Gastrocnemius medialis (tissue), 4 donors: Measurements from ENCODE around the gene LYST. TPM values are rescaled to one million over a fixed set of nuclear protein-coding genes. Genes with fewer than 3 reads are reported as not detected.
"Not testable (repeated sequence)": the region's sequence is repeated elsewhere in the genome, so short reads cannot be mapped to it uniquely, and the experiment has no call there.

Experiments used
- ATAC-seq, 2 donors: fragments of 150-250 bp; one replicate each; pipeline ENCODE4 v1.9.1; 2016
- DNase-seq, 2 donors: peaks; one replicate each; pipeline ENCODE4 v3.0.0-alpha.2; 2019
- H3K27ac ChIP-seq, 4 donors: fragments of 200-600 bp; sonication (generic); 1 replicate in 1 of 4; 2 replicates in 3 of 4; pipeline ENCODE4 v1.5.1; 2016 to 2018; ENCODE audit warnings: mild to moderate bottlenecking in 2 of 4, moderate library complexity in 1 of 4
- H3K27me3 ChIP-seq, 3 donors: fragments of 200-600 bp; sonication (generic) in 2 of 3; 1 replicate in 1 of 3; 2 replicates in 2 of 3; pipeline versions ENCODE4 v1.5.1 to v1.6.0; 2016 to 2019; ENCODE audit warnings: mild to moderate bottlenecking in 1 of 3, moderate library complexity in 1 of 3
- H3K36me3 ChIP-seq, 2 donors: fragments of 200-600 bp; sonication (generic) in 1 of 2; one replicate each; pipeline ENCODE4 v1.5.1; 2017 to 2018
- H3K4me1 ChIP-seq, 2 donors: fragments of 200-600 bp; sonication (generic) in 1 of 2; one replicate each; pipeline ENCODE4 v1.5.1; 2016 to 2017; ENCODE audit warnings: mild to moderate bottlenecking in 2 of 2
- H3K4me3 ChIP-seq, 4 donors: fragments of 200-600 bp; sonication (generic) in 3 of 4; 1 replicate in 1 of 4; 2 replicates in 3 of 4; pipeline ENCODE4 v1.5.1; 2016 to 2019; ENCODE audit warnings: mild to moderate bottlenecking in 2 of 4
- H3K9me3 ChIP-seq, 3 donors: fragments of 200-600 bp; sonication (generic) in 2 of 3; 1 replicate in 1 of 3; 2 replicates in 2 of 3; pipeline ENCODE4 v1.5.1; 2016 to 2019
- CTCF ChIP-seq, 5 experiments: fragments of 450-650 bp in 3 of 5; fragments of 200-600 bp in 2 of 5; sonication (generic) in 2 of 5; IDR thresholded peaks in 4 of 5; conservative IDR thresholded peaks in 1 of 5; 1 replicate in 4 of 5; 2 replicates in 1 of 5; pipeline ENCODE4 v1.5.1; 2016 to 2019; ENCODE audit warnings: antibody characterized with exemption in 5 of 5, mild to moderate bottlenecking in 3 of 5, moderate library complexity in 3 of 5
- POLR2A ChIP-seq, 2 donors: fragments of 450-650 bp; IDR thresholded peaks; one replicate each; pipeline ENCODE4 v1.6.1; 2017; ENCODE audit warnings: antibody characterized with exemption in 2 of 2, mild to moderate bottlenecking in 2 of 2, moderate library complexity in 2 of 2
- in situ Hi-C, 4 donors: fragments of 200-750 bp; cut with MboI; loops; one replicate each; pipeline versions ENCODE4 v1.15.0 to v1.8.0; 2017; ENCODE audit warnings: low sequenced_read_pairs in 4 of 4
- intact Hi-C: fragments of 100-400 bp; cut with DNase I; formaldehyde crosslinking; loops from one replicate; pipeline ENCODE4 v1.15.1; 2023; ENCODE audit warnings: low total_unique reads
- total RNA-seq, 4 donors: library from RNA; depleted of rRNA; stranded (reverse); fragments of >200 nt; gene quantifications; one replicate each; pipeline versions ENCODE4 v1.1.0 to v1.2.3, GENCODE V29; 2016

The LYST gene
- total RNA-seq, 4 donors from 2014 or later: 6.6 to 21.9 (median 10.7) TPM

- Histone ChIP-seq H3K9me3 (no peaks in the 10 kb centered on the region), H3K4me3 (no peak overlapping the region), H3K27me3 (no peaks in the 10 kb centered on the region), H3K4me1 (no peaks in the 10 kb centered on the region), H3K36me3 (peaks cover 0 to 20% of the 10 kb centered on the region in 2 donors), H3K27ac (no peak overlapping the region)
- intact Hi-C loops (no loop called here), in situ Hi-C loops (loop anchor here in 1 of 4 donors (25.0 kb wide), 1 partner anchor 245 kb away; the partner anchor contains the start of gene B3GALNT2)
- TF ChIP-seq CTCF (IDR thresholded peaks at IDR 0.05 in 4 of 5, conservative IDR thresholded peaks at IDR 0.05 in 1 of 5): no peak
- no peak for TF ChIP-seq POLR2A (IDR thresholded peaks at IDR 0.05)
- DNase-seq: no peak
- no peak for ATAC-seq
These were observed 109.1 kb downstream of the LYST start for GRCh38 chr1:235757587-235758096.

GRCh38 chr1:235754186-235754585 is 112.5 kb downstream of the LYST start:
- DNase-seq: peak in 1 of 2 donors; percentile 18
- H3K4me3 ChIP-seq, H3K4me1 ChIP-seq, H3K27me3 ChIP-seq, intact Hi-C loops, H3K9me3 ChIP-seq, H3K27ac ChIP-seq: not testable (repeated sequence)
- peak in 1 of 2 donors; percentile 44 for ATAC-seq
- in situ Hi-C loops: loop anchor here in 1 of 4 donors (25.0 kb wide), 1 partner anchor 242 kb away; the partner anchor contains the start of gene B3GALNT2
- peaks cover 0 to 15% of the 10 kb centered on the region in 2 donors for H3K36me3 ChIP-seq

GRCh38 chr1:235749755-235750300 is 116.9 kb downstream of the LYST start:
- Histone ChIP-seq H3K4me3 (no peak overlapping the region), H3K9me3 (no peaks in the 10 kb centered on the region), H3K36me3 (peaks cover 0 to 9% of the 10 kb centered on the region in 2 donors), H3K27ac (no peak overlapping the region), H3K27me3 (no peaks in the 10 kb centered on the region), H3K4me1 (no peaks in the 10 kb centered on the region)
- intact Hi-C loops (no loop called here), in situ Hi-C loops (loop anchor here in 1 of 4 donors (25.0 kb wide), 1 partner anchor 238 kb away; the partner anchor contains the start of gene B3GALNT2)
- DNase-seq (no peak), ATAC-seq (no peak)
- TF ChIP-seq CTCF (IDR thresholded peaks at IDR 0.05 in 4 of 5, conservative IDR thresholded peaks at IDR 0.05 in 1 of 5) (no peak), POLR2A (IDR thresholded peaks at IDR 0.05) (no peak)

GRCh38 chr1:235748747-235749146 is 118.0 kb downstream of the LYST start:
- H3K9me3 ChIP-seq: no peaks in the 10 kb centered on the region
- intact Hi-C loops (no loop called here), in situ Hi-C loops (no loop called here)
- H3K36me3 ChIP-seq: peaks cover 0 to 14% of the 10 kb centered on the region in 2 donors
- no peak overlapping the region for H3K4me3 ChIP-seq
- no peak for DNase-seq
- TF ChIP-seq POLR2A (IDR thresholded peaks at IDR 0.05) (no peak), CTCF (IDR thresholded peaks at IDR 0.05 in 4 of 5, conservative IDR thresholded peaks at IDR 0.05 in 1 of 5) (no peak)
- no peak overlapping the region for H3K27ac ChIP-seq
- H3K27me3 ChIP-seq: no peaks in the 10 kb centered on the region
- H3K4me1 ChIP-seq: no peaks in the 10 kb centered on the region
- no peak for ATAC-seq

GRCh38 chr1:235746245-235746644 is 120.5 kb downstream of the LYST start:
- Histone ChIP-seq H3K4me1 (no peaks in the 10 kb centered on the region), H3K27me3 (no peaks in the 10 kb centered on the region), H3K27ac (no peak overlapping the region), H3K4me3 (no peak overlapping the region), H3K9me3 (no peaks in the 10 kb centered on the region), H3K36me3 (peaks cover 0 to 26% of the 10 kb centered on the region in 2 donors)
- ATAC-seq (no peak), DNase-seq (no peak)
- TF ChIP-seq POLR2A (IDR thresholded peaks at IDR 0.05) (no peak), CTCF (IDR thresholded peaks at IDR 0.05 in 4 of 5, conservative IDR thresholded peaks at IDR 0.05 in 1 of 5) (no peak)
- intact Hi-C loops: no loop called here
- in situ Hi-C loops: no loop called here
